ENCODE results near the gene ADPRHL1.

ADPRHL1 gene

GRCh38 chr13:113351514-113352026 is 101.7 kb downstream of the ADPRHL1 start:
- no peak for DNase-seq (ENCODE audit: low read depth)
- no peak for TF ChIP-seq CTCF (conservative IDR thresholded peaks at IDR 0.05; ENCODE audit: low read depth, low read length)
- H3K4me3 ChIP-seq (ENCODE audit: low read depth, low read length) = no peak overlapping the region

DNA sequence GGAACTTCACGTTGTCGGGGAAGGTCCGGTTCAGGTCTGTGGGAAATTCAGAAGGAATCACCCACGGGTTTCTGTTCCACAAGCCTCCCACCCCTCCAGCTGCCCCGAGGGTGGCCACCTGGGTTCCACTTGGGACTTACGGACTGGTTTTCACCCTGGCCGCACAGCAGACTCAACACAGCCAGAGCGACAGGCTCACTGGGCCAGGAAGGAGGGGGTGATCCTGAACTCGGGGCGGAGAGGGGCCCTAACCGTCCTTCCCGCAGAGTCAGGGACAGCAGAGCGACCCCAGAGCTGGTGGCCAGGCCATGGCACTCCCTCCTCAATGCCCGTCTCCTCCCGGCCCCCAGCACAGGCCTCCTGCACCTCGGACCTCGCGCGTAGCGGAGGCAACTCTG is 102.4 kb downstream of the ADPRHL1 start:
- DNase-seq (ENCODE audit: low read depth) = no peak
- H3K4me3 ChIP-seq (ENCODE audit: low read depth, low read length) = no peak overlapping the region

DNA sequence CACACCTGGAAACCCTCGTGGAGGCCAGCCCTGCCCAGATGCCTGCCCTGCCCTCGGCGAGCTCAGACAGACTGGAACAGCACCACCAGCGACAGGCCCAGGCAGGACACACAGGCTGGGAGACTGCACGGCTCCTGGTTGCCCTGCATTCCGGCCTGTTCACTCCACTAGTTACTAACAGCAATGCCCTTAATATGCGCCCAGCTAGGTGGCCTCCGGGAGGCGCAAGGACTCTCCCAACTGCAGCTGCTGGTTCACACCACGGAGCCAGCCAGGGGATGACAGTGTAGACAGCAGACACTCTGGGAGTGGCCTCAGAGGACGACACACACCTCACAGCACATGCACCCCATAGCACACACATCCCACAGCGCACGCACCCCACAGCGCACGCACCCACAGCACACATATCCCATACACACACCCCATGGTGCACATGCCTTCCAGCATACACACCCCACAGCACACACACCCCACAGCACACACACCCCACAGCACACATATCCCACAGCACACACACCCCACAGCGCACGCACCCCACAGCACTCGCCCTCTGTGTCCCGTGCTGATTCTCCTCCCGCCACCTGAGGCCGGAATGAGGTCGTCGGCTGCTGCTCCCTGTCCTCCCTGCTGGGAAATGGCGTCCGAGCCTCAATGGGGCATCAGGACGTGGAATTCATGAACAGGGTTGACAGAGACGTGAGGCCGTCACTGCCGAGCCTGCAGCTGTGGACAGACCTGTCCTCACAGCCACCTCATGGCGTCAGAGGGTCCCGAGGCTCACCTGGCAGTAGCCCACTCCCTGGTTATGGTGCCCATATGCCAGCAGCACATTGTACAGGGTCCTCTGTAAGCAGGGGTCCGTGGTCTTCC is 103.0 kb downstream of the ADPRHL1 start:
- no peak overlapping the region for H3K4me3 ChIP-seq (ENCODE audit: low read depth, low read length)
- TF ChIP-seq CTCF (conservative IDR thresholded peaks at IDR 0.05; ENCODE audit: low read depth, low read length) = peak; percentile 18
- DNase-seq (ENCODE audit: low read depth) = no peak

More for the DNA sequence above, 102.4 kb downstream of the ADPRHL1 start:
- no peak for TF ChIP-seq CTCF (conservative IDR thresholded peaks at IDR 0.05; ENCODE audit: low read depth, low read length)

Measured in choroid plexus epithelial cell (primary cell).